Activated naive CD4-positive, alpha-beta T cell treated with anti-CD3 and anti-CD28 coated beads, Interleukin-2, amount 10 ng/mL, durations not matched to agents 5 hours and 36 hours (primary cell): ENCODE measurements around the gene SCEL. TPM values are rescaled to one million over a fixed set of nuclear protein-coding genes. Genes with fewer than 3 reads are reported as not detected.

ENCODE experiments used
- total RNA-seq, 2 experiments: library from RNA; stranded (reverse); gene quantifications; one replicate each; pipeline ENCODE4 v1.2.3, GENCODE V29; 2021

The SCEL gene
- total RNA-seq, result not detected

DNA sequence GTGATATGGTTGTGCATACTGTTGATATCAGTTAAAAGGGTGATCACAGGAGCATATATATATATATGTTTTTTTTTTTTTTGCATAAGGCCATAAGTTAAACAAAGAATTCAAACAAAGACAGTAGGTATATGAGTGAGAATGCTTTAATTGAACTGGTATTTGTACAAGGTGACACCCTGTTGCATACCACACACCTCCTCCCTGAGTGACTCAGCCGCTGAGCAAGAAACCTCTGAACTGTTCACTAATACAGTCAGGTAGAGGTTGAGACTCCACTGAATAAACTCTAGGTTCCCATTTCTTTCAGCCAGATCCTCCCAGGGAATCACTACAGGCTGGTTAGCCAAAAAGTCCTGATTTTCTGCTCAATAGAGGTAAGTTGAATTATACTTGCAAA is at the start of gene SCEL:
Gene SCEL, plus strand, starts transcription at position 259 of the 400 bp plus-strand sequence. CDS start 20,170 bp downstream, outside the sequence.

Other genes with a start within 250 kb of the SCEL start
- 100 to 1,000 TPM; 119 TPM for gene MYCBP2, start 208.6 kb upstream of the SCEL start, total RNA-seq
- 10 to 100 TPM; 23.0 to 26.1 TPM for gene SLAIN1, start 162.0 kb downstream of the SCEL start, total RNA-seq